K562 (cell line): ENCODE results near the gene ZNF865. TPM values are rescaled to one million over a fixed set of nuclear protein-coding genes. Genes with fewer than 3 reads are reported as not detected.
A peak's percentile ranks its signal among the peaks of the same experiment; 100 is the strongest.

ENCODE experiments used
- ATF1 ChIP-seq, 2 experiments: fragments of 450-650 bp in 1 of 2; IDR thresholded peaks; 2 replicates each; pipeline ENCODE4 v1.6.1; 2016; ENCODE audit warnings: missing compliant biosample characterization in 1 of 2, missing genetic modification characterization in 1 of 2
- BRD9 ChIP-seq: fragments of 450-650 bp; IDR thresholded peaks from 2 replicates; pipeline ENCODE4 v1.6.1; 2018; ENCODE audit warnings: low read depth; ENCODE audit not compliant: partially characterized antibody
- CBX5 ChIP-seq: IDR thresholded peaks from 2 replicates; pipeline ENCODE4 v1.6.1; 2014; ENCODE audit warnings: low read depth, borderline replicate concordance
- EP400 ChIP-seq: fragments of 450-650 bp; IDR thresholded peaks from 2 replicates; pipeline ENCODE4 v1.6.1; 2017; ENCODE audit warnings: antibody characterized with exemption, mild to moderate bottlenecking, moderate library complexity
- FOXK1 ChIP-seq: sonication (generic); formaldehyde crosslinking; IDR thresholded peaks from 2 replicates; pipeline ENCODE4 v1.8.0; 2022; ENCODE audit warnings: missing genetic modification reagents, mild to moderate bottlenecking, borderline replicate concordance
- FOXM1 ChIP-seq, 2 experiments: fragments of 450-650 bp in 1 of 2; sonication (generic) in 1 of 2; formaldehyde crosslinking in 1 of 2; IDR thresholded peaks; 2 replicates each; pipeline versions ENCODE4 v1.6.1 to v1.9.0; 2017 to 2022; ENCODE audit warnings: low read depth in 2 of 2, mild to moderate bottlenecking in 2 of 2, missing genetic modification reagents in 1 of 2, moderate library complexity in 1 of 2
- HNRNPK ChIP-seq: fragments of 200-400 bp; formaldehyde crosslinking; IDR thresholded peaks from one replicate; pipeline ENCODE4 v1.6.1; 2018; ENCODE audit warnings: mild to moderate bottlenecking, low read depth, low read length; ENCODE audit not compliant: poor library complexity, severe bottlenecking
- KAT8 ChIP-seq: fragments of 450-650 bp; IDR thresholded peaks from 2 replicates; pipeline ENCODE4 v1.6.1; 2016; ENCODE audit warnings: low read depth, mild to moderate bottlenecking
- KDM5B ChIP-seq: fragments of 200-600 bp; sonication (generic); IDR thresholded peaks from 2 replicates; pipeline ENCODE4 v1.6.1; 2012; ENCODE audit warnings: low read depth, mild to moderate bottlenecking, moderate library complexity, low read length, control low read depth, inconsistent platforms; ENCODE audit not compliant: insufficient replicate concordance
- MECOM ChIP-seq: fragments of 250-450 bp; sonication (Bioruptor Pico); IDR thresholded peaks from 2 replicates; pipeline ENCODE4 v1.8.0; 2022; ENCODE audit warnings: inconsistent platforms
- MYNN ChIP-seq, 2 experiments: sonication (generic); formaldehyde crosslinking in 1 of 2; IDR thresholded peaks; 2 replicates each; pipeline versions ENCODE4 v1.5.0 to v1.6.1; 2016 to 2020; ENCODE audit warnings: antibody characterized with exemption in 1 of 2, missing genetic modification reagents in 1 of 2
- NFE2L1 ChIP-seq: fragments of 450-650 bp; IDR thresholded peaks from 2 replicates; pipeline ENCODE4 v1.6.1; 2016; ENCODE audit warnings: missing genetic modification characterization, low read depth, mild to moderate bottlenecking, missing compliant biosample characterization, moderate library complexity, borderline replicate concordance
- PCBP2 ChIP-seq: fragments of 200-400 bp; formaldehyde crosslinking; IDR thresholded peaks from 2 replicates; pipeline ENCODE4 v1.6.1; 2018; ENCODE audit warnings: low read length, low read depth, mild to moderate bottlenecking, moderate library complexity; ENCODE audit not compliant: poor library complexity, severe bottlenecking
- PTTG1 ChIP-seq: fragments of 450-650 bp; IDR thresholded peaks from 2 replicates; pipeline ENCODE4 v1.6.1; 2016; ENCODE audit warnings: low read depth, mild to moderate bottlenecking, missing genetic modification characterization, missing compliant biosample characterization
- XRCC3 ChIP-seq: fragments of 450-650 bp; IDR thresholded peaks from 2 replicates; pipeline ENCODE4 v1.6.1; 2017; ENCODE audit warnings: mild to moderate bottlenecking, moderate library complexity
- ZBTB1 ChIP-seq: sonication (generic); formaldehyde crosslinking; IDR thresholded peaks from 2 replicates; pipeline ENCODE4 v1.8.1; 2023; ENCODE audit warnings: missing genetic modification reagents, low read depth, mild to moderate bottlenecking, borderline replicate concordance
- ZBTB17 ChIP-seq: fragments of 450-650 bp; formaldehyde crosslinking; IDR thresholded peaks from 2 replicates; pipeline ENCODE4 v1.4.0; 2020; ENCODE audit warnings: mild to moderate bottlenecking
- ZFX ChIP-seq: sonication (generic); formaldehyde crosslinking; IDR thresholded peaks from 2 replicates; pipeline ENCODE4 v1.8.0; 2022; ENCODE audit warnings: mild to moderate bottlenecking, missing genetic modification reagents, moderate library complexity
- ZNF239 ChIP-seq: fragments of 250-450 bp; sonication (Bioruptor Pico); IDR thresholded peaks from 2 replicates; pipeline ENCODE4 v1.4.0; 2020; ENCODE audit warnings: mild to moderate bottlenecking
- ZNF274 ChIP-seq: IDR thresholded peaks from 2 replicates; pipeline ENCODE4 v1.6.1; 2011; ENCODE audit warnings: low read depth, mild to moderate bottlenecking, low read length, moderate library complexity, borderline replicate concordance
- ZNF408 ChIP-seq: fragments of 250-450 bp; sonication (Bioruptor Pico); IDR thresholded peaks from 2 replicates; pipeline ENCODE4 v1.4.0; 2020; ENCODE audit warnings: low read depth, mild to moderate bottlenecking, moderate library complexity
- ZNF551 ChIP-seq: fragments of 250-450 bp; sonication (Bioruptor Pico); IDR thresholded peaks from 2 replicates; pipeline ENCODE4 v1.5.0; 2021; ENCODE audit warnings: mild to moderate bottlenecking, moderate library complexity
- ZNF717 ChIP-seq: fragments of 250-450 bp; sonication (Bioruptor Pico); IDR thresholded peaks from 2 replicates; pipeline ENCODE4 v1.5.0; 2021
- polyA plus RNA-seq, 8 experiments: library from polyadenylated mRNA; depleted of rRNA in 4 of 8; stranded (reverse) in 5 of 8; unstranded in 3 of 8; fragments of >200 nt; fragmentation: Nextera tagmentation in 2 of 8; fragmentation: Illumina TruSeq in 1 of 8; extraction: Ambion mirVana in 2 of 8; extraction: Trizol in 1 of 8; gene quantifications; 2 replicates each; pipeline versions ENCODE4 v1.2.1 to v1.2.3, GENCODE V29; 2011 to 2014; ENCODE audit warnings: inconsistent platforms in 1 of 8, missing spikeins in 1 of 8
- total RNA-seq, 7 experiments: library from RNA; depleted of rRNA in 6 of 7; stranded (reverse); fragments of >200 nt in 6 of 7; fragmentation: Illumina TruSeq in 2 of 7; extraction: Trizol in 2 of 7; gene quantifications; 2 replicates each; pipeline versions ENCODE4 v1.2.1 to v1.2.3, GENCODE V29; 2011 to 2021; ENCODE audit warnings: low replicate concordance in 1 of 7
- TF ChIP-seq, protein P1 (sequence below): fragments of 450-650 bp; formaldehyde crosslinking; IDR thresholded peaks from 2 replicates; pipeline ENCODE4 v1.4.0; 2022; ENCODE audit warnings: missing genetic modification characterization
- TF ChIP-seq, protein P2 (sequence below): fragments of 250-450 bp; sonication (Bioruptor Pico); IDR thresholded peaks from 2 replicates; pipeline ENCODE4 v1.4.0; 2020
- TF ChIP-seq, protein P3 (sequence below): sonication (generic); formaldehyde crosslinking; IDR thresholded peaks from 2 replicates; pipeline ENCODE4 v1.9.0; 2022; ENCODE audit warnings: mild to moderate bottlenecking, missing genetic modification reagents

The ZNF865 gene
- total and polyA plus RNA-seq, 9 of the 15 experiments (the other 6 are each of a cell fraction or from before 2014, with no cell fraction given): 0.40 to 18.8 (median 1.6) TPM; not detected in 2

DNA sequence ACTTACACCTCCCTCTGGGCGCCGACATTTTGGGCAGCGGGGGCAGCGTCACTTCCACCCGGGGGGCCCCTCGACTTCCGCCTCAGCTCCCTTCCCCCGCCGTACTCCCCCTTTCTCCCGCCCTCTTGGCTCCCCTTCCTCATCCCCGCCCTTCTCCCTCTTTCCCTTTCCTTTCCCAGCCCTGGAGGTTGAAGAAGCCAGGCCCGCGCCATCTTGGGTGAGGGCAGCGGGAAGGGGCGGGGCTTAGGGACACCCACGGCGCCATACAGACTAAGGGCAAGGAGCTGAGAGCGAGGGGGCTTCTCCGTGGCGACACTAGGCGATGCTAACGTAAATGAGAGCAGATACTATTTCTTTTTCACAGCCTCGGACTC is 6.0 kb upstream of the ZNF865 start, which contains the start of gene FIZ1 (continued):
- TF ChIP-seq, protein P1, sequence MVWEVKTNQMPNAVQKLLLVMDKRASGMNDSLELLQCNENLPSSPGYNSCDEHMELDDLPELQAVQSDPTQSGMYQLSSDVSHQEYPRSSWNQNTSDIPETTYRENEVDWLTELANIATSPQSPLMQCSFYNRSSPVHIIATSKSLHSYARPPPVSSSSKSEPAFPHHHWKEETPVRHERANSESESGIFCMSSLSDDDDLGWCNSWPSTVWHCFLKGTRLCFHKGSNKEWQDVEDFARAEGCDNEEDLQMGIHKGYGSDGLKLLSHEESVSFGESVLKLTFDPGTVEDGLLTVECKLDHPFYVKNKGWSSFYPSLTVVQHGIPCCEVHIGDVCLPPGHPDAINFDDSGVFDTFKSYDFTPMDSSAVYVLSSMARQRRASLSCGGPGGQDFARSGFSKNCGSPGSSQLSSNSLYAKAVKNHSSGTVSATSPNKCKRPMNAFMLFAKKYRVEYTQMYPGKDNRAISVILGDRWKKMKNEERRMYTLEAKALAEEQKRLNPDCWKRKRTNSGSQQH (CRISPR knock-in tag): no peak
- TF ChIP-seq MYNN (IDR thresholded peaks at IDR 0.05) (0 out of 2 replicates have a peak, but pooled peaks have one; percentile 29), MYNN (CRISPR knock-in tag; IDR thresholded peaks at IDR 0.05) (no peak), ZNF717 (CRISPR knock-in tag) (no peak), MECOM (CRISPR knock-in tag) (no peak), ZNF274 (no peak), KAT8 (no peak; the same call in 1 of the 2 replicates), ZNF551 (CRISPR knock-in tag) (no peak), EP400 (no peak; the same call in none of the 2 replicates), CBX5 (no peak), FOXK1 (0 out of 2 replicates have a peak, but pooled peaks have one; percentile 46), ATF1 (CRISPR knock-in tag; IDR thresholded peaks at IDR 0.05) (no peak), ATF1 (tag; IDR thresholded peaks at IDR 0.05) (peak; percentile 95), ZFX (CRISPR knock-in tag) (peak; percentile 48; the same call in 1 of the 2 replicates), NFE2L1 (tag) (no peak), ZNF408 (no peak), PCBP2 (no peak), ZBTB17 (no peak), HNRNPK (no peak), XRCC3 (no peak), BRD9 (no peak), PTTG1 (tag) (no peak), ZNF239 (no peak), KDM5B (peak; percentile 4), FOXM1 (IDR thresholded peaks at IDR 0.05; ENCODE audit: low read depth) (peak; percentile 45; the same call in 1 of the 2 replicates), FOXM1 (CRISPR knock-in tag; IDR thresholded peaks at IDR 0.05; ENCODE audit: low read depth) (0 out of 2 replicates have a peak, but pooled peaks have one; percentile 35), ZBTB1 (CRISPR knock-in tag) (no peak)
- TF ChIP-seq, protein P2, sequence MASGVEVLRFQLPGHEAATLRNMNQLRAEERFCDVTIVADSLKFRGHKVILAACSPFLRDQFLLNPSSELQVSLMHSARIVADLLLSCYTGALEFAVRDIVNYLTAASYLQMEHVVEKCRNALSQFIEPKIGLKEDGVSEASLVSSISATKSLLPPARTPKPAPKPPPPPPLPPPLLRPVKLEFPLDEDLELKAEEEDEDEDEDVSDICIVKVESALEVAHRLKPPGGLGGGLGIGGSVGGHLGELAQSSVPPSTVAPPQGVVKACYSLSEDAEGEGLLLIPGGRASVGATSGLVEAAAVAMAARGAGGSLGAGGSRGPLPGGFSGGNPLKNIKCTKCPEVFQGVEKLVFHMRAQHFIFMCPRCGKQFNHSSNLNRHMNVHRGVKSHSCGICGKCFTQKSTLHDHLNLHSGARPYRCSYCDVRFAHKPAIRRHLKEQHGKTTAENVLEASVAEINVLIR (CRISPR knock-in tag): peak; percentile 77
- TF ChIP-seq, protein P3, sequence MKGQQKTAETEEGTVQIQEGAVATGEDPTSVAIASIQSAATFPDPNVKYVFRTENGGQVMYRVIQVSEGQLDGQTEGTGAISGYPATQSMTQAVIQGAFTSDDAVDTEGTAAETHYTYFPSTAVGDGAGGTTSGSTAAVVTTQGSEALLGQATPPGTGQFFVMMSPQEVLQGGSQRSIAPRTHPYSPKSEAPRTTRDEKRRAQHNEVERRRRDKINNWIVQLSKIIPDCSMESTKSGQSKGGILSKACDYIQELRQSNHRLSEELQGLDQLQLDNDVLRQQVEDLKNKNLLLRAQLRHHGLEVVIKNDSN: no peak
